Activated naive CD4-positive, alpha-beta T cell treated with anti-CD3 and anti-CD28 coated beads, Interleukin-2, amount 50 U/mL, for 16 hours (primary cell): ENCODE results near the gene DNAH6.
A peak's percentile ranks its signal among the peaks of the same experiment; 100 is the strongest.

Experiments
- DNase-seq: peaks from one replicate; pipeline ENCODE4 v3.0.0-alpha.2; 2020

Gene DNAH6

DNA sequence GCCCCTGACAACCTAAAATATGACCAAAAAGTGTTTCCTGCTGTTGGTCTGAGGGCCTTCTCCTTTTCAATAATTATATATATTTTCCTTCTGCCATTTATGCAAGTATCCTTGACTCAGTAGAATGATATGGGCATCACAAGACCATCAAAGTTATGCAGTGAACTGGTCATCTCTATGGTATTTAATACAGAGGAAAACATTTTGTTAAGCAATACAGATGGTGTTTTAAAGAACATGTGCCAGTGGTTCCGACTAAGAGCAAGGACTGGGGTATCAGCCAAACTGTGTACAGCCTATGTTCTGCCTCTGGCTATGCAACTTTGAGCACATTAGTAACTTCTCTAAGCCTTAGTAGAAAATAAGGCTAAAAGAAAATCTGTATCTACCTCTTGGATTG is 185.6 kb downstream of the DNAH6 start:
- no peak for DNase-seq

DNA sequence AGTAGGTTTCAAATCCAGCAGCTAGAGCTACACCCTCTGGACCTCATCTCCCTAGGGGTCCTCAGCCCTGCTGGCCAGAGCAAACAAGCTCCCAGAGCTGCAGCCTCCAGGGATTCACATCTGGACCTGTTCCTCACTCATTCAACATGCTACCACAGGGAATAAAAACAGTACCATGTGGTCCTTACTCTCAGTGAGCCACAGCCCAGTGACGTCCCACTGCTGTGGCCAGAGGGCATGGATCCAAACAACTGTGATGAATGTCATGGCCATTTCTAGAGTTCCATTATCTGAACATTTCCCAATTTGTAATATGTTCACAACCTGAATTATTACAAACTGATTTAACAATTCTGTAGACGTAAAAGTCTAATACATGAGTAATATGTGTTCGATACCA is 186.6 kb downstream of the DNAH6 start:
- DNase-seq, result no peak

DNA sequence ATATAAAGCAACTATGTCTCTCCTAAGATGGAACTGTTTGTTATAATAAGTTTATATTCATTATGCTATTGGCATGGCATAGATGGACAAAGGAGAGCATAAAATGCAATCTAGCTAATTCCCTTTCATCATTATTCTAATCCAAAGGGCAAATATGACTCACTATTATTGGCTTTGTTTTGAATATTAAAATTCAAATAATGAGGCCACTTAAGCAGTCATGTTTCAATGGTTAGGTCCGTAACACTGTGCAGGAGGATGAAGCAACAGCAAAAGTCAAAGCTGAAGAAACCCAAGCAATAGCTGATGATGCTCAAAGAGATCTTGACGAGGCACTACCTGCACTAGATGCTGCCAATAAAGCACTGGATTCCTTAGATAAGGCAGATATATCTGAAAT is 187.5 kb downstream of the DNAH6 start:
- no peak for DNase-seq

DNA sequence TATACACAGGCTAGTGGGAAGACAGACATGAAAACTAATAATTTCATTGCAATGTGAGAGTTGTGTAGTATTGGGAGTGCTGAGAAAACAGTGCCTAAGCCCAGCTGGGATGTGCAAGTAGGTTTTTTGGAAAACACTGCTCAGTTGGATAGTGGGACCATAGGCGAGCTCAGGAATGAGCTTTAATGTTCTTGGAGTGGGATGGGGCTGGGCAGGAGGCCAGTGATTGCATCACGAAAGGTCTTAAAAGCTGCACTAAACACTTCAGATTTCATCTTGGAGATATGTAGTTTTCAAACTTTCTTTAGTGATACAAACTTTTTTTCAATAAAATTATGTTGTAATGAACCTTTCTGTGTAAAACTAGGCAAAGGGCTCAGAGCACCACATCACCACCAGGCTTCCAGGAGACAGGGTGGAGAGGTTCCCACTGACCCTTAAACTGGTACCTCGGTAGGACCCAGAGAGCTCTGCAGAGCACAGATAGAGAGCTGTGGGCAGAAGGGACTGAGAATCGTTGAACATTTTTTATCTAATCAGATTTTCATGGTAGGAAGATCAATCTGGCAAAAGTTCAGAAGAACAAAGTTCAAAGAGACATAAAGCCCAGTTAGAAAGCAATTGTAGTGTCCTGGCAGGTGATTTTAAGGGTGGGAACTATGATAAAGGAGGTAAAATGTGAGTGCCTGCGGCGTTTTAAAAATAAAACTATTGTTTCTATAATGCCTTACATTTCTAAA is 188.4 kb downstream of the DNAH6 start:
- DNase-seq, result no peak

DNA sequence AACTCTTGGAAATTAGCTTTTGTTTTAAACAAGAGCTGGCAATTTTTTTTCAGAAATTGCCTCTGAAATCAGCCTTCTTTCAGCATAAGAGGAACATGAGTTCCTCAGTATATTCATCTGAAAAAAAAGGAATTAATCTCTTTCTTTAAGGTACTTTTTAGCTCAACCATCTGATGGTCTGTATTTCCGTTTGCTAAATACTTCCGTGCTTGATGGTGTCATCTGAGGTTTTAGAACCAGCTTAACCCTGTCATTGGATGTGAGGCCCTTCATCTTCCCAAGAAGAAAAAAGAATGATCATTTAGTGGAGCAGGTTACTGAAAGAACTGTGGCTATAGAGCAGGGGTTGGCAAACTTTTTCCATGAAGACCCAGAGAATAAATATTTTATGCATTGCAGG is 189.6 kb downstream of the DNAH6 start:
- DNase-seq, result no peak

DNA sequence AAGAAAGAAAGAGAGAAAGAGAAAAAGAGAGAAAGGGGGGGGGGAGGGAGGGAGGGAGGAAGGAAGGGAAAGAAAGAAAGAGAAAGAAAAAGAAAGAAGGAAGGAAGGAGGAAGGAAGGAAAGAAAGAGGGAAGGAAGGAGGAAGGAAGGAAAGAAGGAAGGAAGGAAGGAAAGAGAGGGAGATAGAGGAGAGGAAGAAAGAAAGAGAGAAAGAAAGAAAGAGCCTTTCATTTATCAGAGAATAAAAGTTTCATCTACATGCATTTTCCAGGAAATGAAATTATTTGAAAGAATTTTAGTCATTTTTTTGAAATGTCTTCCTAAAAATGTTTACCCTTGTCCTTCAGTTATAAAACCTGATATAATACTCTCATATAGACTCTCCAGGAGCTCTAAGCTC is 192.1 kb downstream of the DNAH6 start:
- DNase-seq, result no peak

DNA sequence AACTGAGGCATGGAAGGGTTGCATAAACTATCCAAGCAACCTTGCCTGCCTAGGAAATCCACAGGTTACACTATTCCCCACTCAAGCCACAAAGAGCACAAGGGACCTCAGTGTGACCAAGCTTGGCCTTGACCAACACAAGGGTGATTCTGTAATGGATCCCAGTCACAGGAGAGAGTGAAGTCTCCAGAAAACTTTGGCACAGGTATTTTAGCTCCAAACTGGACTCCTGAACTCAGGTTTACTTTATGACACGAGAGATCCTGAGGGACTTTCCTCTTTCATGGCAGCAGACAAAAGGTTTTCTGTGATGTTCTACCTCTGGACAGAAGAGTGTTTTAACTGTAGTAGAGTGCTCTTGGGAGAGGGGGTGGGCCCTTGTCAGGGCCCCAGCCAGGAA is 195.4 kb downstream of the DNAH6 start:
- no peak for DNase-seq

DNA sequence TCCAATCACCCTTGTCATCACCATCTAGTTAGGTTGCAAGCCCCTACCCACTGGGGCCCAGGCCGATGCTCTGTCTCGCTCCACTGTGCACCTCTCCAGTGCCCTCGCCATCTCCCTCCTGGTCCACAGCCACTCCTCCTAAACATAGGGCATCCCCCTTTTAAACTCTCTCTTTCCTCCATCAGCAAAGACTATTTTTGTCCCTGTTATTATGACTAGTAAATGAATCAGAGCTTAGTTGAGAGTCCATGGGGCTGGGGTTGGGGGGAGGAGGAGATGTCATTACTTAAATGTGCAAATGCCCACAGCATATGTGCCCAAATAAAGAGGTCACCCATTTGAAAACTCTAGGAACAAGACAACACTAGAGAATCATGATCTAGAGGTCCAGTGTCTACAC is 197.1 kb downstream of the DNAH6 start:
- no peak for DNase-seq

DNA sequence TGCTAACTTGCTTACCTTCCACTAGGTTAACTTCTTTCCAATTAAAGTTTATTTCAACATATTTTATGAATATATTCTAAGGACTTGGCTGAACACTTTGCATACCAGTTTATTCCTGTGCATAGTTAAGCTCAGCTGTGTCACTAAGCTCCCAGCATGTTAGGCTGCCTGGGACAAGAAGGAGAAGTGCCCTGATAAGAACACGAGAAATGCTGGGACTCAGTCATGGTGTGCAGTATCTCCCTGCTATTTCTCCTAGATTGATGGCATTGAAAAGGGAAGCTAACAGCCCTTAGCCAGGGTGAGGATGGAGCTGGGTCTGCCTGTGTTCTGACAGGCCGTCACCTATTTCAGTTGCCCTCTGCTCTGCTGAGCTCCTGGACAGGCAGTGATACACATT is 200.3 kb downstream of the DNAH6 start:
- no peak for DNase-seq

DNA sequence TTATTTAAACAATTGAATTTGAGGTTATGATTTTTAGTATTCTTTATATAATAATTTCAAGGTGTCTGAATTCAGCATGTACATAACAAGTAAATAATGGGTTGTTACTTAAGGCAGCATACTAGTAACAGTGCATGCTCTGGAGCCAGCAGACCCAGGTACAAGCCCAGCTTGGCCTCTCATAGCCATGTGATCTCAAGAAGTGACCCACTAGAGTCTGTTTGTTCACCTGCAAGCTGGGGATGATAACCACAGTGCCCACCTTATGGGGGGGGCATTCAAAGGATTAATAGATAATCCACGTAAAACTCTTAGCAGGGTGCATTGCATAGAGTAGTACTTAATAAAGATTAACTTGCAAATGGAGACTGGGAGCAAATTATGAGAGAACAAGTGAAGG is 201.0 kb downstream of the DNAH6 start:
- no peak for DNase-seq

DNA sequence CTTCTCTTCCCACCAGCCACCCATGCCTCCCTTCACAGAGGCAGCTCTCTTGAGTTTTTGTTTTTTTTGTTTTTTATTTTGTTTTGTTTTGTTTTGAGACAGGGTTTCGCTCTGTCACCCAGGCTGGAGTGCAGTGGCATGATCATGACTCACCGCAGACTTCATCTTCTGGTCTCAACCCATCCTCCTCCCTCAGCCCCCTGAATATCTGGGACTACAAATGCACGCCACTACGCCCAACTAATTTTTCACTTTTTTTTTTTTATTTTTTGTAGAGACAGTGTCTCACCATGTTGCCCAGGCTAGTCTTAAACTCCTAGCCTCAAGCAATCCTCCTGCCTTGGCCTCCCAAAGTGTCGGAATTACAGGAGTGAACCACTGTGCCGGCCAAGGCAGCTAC is 203.1 kb downstream of the DNAH6 start:
- peak; percentile 19 for DNase-seq

DNA sequence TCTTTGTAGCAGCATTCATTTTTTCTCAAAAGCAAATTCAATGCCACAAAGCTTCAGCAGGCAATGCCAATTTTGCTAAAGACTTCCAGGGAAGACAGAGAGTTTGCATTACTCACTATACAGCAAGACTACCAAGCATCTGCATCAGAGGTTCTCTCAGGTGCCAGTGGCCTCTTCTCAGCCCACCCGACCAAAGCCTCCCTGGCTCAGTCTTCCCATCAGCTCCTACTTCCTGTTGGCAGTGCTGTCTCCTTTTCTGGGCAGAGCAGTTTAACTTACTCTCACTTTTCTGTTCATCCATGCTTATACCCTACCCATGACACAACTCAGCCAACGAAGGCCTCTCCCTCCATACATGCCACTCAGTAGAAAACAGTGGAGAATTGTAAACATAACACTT is 207.5 kb downstream of the DNAH6 start:
- no peak for DNase-seq

DNA sequence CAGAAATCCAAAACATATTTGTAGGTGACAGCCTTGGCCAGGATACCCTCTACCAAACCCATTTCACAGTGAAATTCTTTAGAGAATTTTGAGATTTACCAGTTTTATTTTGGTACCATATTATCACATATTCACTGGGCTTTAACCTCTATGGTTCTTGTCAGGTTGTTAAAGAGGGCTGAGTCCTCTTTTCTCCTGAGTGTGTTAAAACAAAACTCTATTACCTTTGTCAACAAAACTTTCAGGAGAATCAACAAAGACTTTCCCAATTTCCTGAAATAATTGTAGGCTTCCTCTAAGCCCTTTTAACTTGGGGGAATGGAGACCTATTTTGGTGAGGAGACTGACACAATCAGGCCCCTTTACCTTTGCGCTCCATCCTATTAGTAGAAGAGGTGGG is 209.4 kb downstream of the DNAH6 start:
- DNase-seq, result no peak

DNA sequence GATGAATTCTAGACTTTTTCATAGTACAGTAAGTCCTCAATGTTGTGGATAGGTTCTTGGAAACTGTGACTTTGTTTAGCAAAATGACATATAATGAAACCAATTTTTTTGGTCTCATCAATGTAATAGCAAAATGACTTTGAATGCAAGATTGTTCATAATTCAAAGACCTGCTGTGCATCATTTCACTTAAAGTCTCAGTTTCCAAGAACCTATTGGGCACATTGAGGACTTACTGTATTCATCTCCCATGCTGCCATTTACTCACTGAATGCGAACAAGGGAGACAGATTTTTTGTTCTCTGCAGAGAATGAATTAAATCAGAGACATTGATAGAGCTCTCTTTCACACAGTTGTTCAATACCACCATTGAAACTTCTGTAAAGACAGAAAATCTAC is 211.0 kb downstream of the DNAH6 start:
- no peak for DNase-seq

DNA sequence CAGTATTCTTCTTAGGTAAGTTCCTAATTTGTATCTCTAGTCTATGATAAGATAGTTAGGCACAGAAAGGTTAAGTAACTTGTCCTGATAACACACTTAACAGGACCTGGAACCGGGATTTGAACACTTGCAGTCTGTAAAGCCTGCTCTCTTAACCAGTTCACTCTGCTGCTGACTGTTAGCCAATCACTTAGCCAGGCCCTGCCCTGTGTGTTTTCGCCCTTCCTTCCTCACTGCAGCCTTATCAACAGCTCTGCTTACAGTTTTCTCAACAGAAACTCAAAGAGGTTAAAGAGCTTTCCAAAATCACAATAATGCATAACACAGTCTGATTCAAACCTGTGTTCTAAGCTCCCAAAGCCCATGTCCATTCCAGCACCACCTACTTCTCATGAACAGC is 212.9 kb downstream of the DNAH6 start:
- no peak for DNase-seq

DNA sequence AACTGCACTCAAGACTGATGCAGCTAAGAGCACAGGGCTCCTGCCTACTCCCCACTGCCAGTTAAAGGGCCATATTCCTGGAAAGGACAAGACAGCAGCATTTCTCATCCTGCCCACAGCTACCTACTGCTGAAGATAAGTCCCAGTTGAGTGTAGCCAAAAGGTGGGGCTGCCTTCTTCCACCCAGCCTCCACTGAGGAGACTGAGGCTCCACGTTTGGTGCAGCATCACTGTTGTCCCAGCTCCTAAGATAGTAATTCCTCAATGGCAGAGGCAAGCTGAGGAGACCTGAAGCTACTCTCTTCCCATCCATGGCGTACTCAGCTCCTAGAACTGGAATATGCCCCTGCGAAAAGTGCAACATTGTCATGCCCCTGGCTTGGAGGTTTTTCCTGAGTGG is 214.9 kb downstream of the DNAH6 start:
- no peak for DNase-seq

DNA sequence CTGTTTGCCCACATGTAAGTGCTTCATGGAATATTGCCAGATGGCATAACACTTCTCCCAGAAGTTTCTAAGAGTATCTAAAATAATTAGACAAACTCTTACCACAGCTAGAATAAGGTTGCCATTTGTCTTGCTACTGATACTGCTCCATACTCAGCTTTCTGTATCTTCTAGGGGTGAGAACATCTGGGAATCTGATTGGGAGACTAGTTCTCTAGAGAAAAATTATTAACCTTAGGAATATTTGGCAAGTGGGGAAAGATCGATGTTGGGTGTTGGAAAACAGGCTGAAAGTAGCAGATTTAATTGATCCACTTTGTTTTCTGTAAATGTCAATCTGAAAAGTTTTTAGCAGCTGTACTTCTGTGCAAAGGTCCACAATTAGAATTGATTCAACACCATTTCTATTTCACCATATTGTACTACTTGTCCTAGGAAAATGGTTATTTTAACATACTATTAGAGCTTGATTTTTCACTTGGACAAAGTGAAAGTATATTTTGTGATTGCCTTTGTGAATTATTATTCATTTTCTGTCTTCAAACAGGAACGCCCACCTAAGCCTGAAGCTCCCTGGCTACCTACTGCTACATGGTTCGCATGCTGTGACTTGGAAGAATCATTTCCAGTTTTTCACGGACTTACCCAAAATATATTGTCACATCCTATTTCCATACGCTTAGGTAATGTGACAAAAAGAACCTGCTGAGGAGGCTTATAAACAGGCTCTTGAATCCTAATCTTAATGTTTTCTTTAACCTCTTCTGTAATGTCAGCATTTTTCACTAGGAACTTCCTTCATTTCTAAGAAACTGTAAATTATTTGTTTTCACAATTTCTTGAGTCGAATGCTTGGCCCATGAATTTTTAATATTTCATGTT is 216.8 kb downstream of the DNAH6 start:
- DNase-seq, result no peak

DNA sequence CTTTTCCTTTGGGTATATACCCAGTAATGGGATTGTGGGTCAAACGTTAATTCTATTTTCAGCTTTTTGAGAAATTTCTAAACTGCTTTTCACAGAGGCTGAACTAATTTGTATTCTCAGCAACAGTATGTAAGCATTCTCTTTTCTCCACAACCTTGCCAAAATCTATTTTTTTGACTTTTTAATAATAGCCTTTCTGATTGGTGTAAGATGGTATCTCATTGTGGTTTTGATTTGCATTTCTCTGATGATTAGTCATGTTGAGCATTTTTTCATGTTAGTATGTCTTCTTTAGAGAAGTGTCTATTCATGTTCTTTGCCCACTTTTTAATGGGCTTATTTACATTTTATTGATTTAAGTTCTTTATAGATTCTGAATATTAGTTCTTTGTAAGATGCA is 219.1 kb downstream of the DNAH6 start:
- DNase-seq, result no peak

DNA sequence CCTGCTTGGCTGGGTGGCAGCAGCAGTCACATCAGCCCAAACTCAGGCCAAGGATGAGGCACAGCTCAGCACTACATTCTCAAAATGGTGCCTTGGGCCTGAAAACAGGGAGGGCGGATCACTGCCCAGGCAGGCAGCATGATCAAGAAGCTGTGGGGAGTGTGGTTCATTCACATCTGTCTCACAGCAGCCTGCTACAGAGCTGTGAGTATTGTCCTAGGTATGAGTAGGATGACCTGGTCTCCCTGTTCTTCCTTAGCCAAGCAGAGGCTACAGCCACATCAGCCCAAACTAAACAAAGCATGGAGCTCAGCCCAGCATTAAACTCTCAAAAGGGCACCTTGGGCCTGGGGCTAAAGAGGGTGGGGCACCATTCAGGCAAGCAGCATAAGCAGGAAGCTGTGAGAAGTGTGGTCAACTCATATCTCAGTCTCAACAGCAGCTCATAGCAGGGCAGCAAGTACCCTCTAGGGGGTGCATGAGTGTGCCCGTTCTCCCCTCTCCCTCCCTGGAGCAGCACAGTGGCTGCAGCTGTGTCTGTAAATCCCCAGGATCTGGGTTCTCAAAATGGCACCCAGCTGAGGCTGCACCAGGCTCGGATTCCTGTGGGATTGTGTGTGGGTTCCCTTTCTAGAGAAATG is 225.0 kb downstream of the DNAH6 start:
- peak; percentile 26 for DNase-seq

DNA sequence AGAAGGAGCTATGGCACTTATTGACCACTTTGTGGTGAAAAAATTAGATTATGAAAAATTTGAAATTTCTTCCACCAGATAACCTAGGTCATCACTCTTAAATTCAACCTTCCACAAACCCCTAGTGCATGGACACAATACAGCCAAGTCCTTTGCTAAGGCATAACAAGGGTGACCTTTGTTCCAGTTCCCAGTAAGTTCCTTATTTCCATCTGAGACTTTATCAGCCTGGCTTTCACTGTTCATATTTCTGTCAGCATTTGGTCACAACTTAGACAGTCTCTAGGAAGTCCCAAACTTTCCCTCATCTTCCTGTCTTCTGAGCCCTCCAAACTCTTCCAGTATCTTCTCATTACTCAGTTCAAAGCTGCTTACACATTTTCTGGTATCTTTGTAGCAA is 232.0 kb downstream of the DNAH6 start:
- no peak for DNase-seq

DNA sequence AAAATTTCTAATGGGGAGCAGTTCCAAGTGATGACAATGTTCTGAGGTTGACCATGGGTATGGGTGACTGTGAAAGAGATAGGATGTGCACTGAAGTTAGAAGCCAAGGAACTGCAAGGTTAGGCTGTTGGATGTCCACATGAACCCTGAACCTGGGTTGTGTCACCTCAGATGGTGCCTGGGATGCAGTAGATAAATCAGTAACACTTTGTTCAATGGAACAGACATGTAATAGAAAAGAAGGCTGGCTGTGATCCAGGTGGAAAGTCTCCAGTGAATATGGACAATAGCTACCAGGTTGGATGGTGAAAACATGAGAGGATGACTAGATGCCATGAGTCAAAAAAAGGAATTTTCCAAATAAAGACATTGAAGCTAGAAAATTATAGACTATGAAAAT is 233.1 kb downstream of the DNAH6 start:
- no peak for DNase-seq

DNA sequence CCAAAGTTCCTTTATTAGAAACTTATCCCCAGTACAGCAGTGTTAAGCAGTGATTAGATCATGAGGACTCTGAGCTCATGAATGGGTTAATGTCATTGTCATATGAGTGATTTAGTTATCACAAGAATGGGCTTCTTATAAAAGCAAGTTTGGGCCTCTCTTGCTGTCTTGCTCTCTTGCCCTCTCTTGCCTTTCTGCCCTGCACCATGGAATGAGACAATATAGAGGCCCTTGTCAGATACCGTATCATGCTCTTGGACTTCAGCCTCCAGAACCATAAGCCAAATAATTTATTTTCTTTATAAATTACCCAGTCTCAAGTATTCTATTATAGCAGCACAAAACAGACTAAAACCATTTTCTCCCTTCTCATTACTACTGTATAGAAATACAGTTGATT is 238.8 kb downstream of the DNAH6 start:
- DNase-seq, result no peak

DNA sequence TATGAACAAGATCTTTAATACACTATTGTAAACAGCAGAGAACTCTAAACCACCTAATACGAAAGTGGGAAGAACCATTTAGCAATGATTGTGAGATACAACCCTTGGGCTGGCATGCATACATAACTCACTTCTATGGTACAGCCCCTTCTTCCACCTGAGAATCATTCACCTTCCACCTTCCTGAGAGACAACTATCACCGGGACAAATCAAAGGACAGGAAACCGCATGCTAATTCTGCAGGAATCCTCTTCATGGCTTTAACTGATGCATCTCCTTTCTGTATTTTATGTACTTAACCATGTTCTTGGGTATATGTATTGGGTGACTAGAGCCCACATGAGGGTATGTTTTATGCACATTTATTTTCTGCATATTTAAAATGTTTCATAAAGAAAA is 241.3 kb downstream of the DNAH6 start:
- DNase-seq, result no peak

DNA sequence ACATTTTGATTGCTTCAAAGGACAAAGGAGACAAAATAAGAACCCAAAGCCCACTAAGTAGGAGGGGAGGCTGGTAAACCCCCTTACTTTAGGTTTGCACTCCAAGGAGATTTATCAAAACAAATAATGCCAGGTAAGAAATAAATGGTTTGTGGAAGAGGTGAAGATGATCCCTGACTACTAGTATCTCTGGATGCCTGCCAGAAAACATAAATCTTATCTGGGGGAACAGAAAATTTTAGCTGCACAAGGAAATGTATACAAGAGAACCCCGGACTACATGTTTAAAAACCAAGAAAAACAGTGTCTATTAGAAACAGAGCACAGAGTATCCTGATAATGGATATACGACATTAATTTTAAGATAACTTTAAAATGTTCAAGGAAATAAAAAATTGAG is 250.5 kb downstream of the DNAH6 start:
- DNase-seq, result no peak
